GM18907 (cell line): ENCODE results near the gene VMP1.
"Not testable (repeated sequence)": the region's sequence is repeated elsewhere in the genome, so short reads cannot be mapped to it uniquely, and the experiment has no call there.

ENCODE experiments used
- ATAC-seq: cut with Tn5 transposase; IDR thresholded peaks from one replicate; pipeline ENCODE4 v1.9.1; 2021; ENCODE audit warnings: mild to moderate bottlenecking, moderate library complexity; ENCODE audit not compliant: unreplicated experiment

The VMP1 gene

DNA sequence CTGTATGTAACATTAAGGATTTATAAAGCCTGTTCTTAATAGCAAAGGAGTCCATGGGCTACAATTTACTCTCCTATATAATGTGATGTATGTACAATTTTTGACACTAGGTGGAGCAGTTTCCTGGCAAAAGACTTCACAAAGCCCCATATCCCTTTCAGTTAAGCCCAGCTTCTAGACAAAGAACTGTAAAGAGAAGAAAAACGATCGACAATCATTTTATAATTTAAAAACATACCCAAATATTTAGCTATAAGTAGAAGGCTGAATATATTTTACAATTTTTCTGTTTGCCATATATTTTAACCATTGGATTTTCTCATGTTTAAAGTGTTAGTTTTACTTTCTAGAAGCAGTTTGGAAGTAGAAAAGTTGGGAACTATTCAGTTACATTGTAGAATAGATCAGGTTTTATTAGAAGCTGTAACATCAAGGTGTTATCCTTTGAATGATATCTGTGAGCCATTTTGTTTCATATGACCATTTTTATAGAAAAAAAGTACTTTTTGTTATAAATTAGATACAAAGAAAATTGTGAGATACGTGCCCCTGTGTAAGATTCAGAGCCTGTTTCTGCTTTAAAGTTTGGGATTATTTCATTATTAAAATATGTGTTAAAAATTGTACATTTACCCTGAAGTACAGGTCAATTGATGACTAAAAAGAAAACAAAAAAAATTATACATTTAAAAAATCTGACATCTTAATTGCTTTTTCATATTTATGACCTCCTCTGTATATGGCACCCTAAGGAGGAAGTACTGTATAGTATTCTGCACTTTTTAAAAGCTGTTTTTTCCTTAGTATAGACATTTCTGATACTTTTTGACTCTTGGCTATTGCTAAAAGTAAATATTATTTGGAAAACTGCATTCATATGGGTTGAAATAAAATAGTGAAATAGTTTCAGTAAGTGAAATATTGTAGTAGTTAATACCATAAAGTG, 46.3 kb downstream of the VMP1 start:
- ATAC-seq = peak; percentile 52

DNA sequence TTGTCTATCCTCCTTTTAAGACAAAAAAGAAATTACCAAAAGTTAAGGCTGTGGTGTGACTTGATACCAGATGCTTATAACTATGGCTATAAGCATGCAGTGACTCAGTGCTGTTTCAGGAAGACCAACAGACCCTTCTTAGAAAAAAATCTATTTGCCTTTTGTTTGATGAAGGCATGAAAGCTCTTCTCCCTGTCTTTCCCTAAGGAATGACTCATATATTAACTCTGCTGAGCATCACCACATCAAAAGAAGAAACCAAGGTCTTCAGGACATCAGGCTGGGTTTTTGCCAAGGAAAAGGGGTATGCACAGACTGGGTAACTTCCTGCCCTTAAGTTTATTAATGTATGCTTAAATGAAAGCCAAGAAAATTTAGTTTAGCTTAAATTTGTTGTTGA, 47.1 kb downstream of the VMP1 start:
- no peak for ATAC-seq

DNA sequence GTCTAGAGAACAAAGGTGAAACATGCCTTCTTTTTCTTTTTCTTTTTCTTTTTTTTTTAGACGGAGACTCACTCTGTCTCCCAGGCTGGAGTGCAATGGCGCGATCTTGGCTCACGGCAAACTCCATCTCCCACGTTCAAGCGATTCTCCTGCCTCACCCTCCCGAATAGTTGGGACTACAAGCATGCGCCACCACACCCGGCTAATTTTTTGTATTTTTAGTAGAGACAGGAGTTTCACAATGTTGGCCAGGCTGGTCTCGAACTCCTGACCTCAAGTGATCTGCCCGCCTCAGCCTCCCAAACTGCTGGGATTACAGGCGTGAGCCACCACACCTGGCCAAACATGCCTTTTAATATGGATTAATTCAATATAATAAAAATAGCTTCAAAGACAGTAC, 47.6 kb downstream of the VMP1 start:
- ATAC-seq = not testable (repeated sequence)

DNA sequence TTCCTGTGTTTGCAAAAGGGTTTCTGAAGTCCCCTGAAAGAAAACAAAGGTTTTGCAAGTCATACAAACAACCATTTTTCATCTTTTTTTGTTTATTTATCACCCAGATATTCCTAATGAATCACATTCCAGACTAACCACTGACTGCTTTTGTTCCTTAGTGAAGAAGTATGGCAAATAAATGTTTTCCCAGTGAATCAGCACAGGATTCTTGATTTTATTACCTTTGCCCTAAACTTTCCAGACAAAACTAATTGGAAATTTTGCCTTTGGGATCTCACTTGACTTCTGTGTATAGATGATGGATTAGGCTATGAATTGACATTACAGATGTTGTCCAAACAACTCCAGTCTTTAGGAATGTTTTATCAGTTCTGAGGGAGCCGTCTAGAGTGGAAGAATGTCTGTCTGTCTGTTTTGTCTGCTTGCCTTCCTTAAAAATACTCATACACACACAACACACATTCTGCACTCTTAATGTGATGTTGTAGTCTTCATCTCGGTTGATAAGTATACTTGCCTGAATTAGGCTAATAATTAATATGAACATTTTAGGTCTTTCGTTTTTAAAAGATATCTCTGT, 48.9 kb downstream of the VMP1 start:
- no peak for ATAC-seq

DNA sequence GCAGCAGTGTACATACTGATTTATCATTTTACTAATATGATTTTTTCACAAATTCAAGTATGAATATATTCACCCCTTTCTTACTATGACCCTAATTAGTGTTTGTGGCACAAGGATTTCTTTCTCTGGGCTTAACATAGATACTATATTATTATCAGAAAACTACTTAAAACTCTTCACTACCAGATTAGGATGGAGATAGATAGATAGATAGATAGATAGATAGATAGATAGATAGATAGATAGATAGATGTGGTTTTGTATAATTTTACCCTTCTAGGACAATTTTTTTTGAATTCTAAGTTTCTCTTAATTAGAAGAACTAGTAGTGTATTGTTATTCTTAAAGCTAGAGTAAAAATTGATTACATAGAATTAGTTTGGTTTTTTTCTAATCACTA, 49.6 kb downstream of the VMP1 start:
- no peak for ATAC-seq

DNA sequence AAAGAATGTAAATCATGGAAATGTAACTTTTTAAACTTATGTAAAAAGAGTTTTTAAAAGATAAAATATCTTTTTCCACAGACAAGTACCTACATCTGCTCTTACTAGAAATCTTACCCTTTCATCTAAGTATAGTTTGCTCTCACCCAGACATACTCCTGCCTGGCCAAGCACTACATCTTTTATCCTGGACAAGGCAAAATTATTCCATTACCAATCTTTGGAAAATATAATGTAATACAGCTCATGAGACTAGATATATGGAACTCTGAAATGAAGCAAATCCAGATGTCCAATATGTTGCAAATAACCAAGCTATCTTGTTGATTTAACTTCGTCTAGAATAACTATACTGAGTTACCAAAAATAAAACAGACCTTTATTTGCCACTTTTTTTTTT, 50.0 kb downstream of the VMP1 start:
- no peak for ATAC-seq

DNA sequence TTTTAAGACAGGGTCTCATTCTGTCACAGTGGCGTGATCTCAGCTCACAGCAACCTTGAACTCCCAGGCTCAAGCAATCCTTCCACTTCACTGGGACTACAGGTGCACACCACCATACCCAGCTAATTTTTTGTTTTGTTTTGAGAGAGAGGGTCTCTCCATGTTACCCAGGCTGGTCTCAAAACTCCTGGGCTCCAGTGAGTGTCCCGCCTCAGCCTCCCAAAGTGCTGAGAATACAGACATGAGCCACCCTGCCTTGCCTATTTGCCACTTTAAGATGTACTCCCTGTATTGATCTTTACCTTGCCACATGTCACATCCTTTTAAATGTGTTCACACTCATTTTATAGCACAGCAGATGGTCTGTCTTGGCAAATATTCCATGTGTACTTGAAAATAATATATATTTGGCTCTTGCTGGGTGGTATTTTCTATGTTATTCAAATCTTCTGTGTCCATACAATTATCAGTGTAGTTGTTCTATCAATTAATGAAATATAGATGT, 50.5 kb downstream of the VMP1 start:
- ATAC-seq = no peak

DNA sequence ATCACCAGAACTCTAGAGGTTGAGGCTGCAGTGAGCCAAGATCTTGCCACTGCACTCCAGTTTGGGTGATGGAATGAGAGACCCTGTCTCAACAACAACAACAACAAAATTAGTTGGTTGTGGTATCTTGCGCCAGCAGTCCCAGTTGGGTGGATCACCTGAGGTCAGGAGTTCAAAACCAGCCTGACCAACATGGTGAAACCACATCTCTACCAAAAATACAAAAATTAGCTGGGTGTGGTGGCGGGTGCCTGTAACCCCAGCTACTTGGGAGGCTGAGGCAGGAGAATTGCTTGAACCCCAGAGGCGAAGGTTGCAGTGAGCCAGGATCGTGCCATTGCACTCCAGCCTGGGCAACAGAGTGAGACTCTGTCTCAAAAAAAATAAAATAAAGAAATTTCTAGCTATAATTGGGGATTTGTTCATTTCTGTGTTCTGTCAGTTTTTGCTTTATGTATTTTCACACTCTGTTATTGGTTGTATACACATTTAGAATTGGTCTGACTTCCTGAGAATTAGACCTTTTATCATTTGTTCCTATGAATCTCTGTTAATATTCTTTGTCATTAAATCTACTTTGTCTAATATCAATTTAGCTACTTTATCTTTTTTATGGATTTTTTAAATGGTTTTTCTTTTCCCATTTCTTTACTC, 51.7 kb downstream of the VMP1 start:
- ATAC-seq = not testable (repeated sequence)

DNA sequence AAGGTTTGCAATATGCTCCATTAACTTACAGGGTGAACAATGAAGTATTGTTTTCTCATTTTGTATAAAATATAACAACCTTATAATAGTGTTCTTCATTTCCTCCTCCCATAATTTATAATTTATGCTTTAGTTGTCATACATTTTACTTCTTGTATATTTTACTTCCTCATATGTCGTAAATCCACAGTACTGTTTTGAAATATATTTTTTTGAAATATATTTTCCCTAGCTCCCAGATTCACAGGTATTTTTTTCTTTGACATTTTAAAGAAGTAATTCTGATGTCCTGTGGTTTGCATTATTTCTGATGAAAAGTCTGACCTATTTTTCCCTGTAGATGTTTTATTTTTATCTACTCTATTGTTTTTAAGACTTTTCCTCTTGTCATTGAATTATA, 52.7 kb downstream of the VMP1 start:
- ATAC-seq = no peak

DNA sequence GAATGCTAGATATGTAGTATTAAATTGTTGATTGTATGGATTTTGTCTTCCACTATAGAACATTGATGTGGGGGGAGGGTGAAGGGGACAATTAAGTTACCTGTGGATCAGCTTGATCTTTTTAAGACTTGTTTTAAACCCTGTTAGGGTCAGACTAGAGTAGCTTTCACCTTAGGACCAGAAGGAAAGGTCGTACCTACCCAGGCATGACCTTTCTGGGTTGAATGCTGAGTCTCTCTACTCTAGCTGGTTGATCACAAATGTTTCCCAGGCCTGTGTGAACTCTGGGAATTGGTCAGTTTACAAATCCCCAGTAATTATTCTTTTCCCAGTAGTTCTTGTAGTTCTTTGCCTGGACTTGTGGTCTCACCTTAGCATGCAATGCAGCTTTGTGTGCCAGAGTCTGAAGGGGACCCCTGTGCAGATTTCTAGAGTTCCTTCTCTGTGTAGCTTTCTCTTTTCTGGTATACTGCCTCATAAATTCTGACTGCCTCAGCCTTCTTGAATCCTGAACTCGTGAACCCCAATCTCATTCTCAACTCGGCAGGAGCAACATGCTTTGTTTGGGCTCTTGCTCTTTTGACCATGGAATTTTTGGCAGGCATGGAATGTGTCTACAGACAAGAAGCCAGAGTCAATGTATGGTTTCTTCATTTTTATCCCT, 54.1 kb downstream of the VMP1 start:
- no peak for ATAC-seq

DNA sequence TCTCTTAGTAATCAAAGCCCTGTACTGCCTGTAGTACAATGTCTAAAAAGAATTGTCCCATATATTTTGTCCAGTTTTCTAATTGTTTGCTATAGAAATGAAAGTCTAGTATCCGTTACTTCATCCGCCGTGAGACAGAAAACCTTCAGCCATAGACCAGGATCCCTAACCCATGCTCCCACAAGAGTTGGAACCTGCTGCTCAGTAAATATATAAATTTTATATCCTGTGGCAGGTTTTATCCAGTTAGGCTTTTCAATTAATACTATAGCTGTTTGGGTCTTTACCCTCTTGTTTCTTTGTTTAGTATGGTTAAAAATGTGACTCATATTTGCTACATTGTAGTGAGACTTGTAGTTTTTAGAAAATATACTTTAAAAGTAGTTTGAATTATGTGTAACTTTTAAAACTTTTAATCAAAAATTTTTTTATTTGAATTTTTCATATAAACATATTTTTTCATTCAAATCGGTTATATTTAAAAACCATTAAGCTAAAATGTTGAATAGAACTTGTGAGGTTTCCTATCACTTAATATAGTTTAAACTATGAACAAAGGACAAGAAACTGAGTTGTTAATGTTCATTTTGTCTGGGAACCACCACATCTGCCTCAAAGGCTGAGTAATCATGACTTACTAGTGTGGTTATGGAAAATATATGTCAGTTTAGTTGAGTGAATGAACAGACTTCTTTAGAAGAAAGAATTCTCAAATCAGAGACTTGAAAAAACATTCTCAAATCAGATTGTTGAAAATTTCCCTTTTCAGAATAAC, 54.8 kb downstream of the VMP1 start:
- no peak for ATAC-seq

DNA sequence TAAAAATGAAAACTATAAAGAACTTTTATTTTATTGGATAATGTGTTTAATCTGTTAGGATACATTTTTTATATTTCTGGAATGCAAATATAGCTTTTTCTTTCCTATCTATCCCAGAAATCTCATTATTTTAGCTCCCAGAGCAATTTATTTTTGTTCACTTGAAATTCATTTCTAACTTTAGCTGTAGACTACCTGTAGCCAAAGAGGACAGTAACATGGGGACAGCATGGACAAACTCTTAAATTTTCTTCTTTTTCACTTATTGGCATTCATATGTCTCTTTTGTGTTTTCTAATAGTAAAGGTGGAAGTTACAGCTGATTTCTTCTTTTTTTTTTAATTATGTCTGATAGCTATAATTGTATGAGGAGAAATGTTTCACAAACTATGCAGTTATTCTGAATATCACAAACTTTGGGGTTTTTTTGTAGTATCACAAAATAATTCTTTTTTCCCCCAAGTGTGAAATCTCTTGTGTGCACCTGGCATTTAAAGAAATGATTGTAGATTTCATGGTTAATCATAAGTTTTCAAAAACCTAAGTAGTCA, 55.4 kb downstream of the VMP1 start:
- ATAC-seq = no peak

DNA sequence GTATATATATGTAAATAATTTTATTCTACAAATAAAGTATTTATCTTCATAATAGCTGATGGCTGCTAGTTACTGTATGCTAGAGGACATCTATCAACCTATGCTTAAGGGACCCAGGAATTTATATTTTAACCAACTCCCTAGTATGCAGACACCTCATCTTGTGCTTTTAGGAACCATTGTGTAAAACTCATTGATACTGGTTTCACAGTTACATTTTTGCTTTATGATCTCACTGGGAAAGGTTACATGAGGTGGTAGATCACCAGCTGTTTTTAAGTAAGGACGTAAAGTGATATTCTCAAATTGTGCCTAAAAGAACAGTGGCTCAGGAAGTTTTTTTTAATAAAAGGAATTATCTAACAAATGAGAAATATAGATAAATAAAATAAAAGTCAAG, 56.4 kb downstream of the VMP1 start:
- no peak for ATAC-seq

DNA sequence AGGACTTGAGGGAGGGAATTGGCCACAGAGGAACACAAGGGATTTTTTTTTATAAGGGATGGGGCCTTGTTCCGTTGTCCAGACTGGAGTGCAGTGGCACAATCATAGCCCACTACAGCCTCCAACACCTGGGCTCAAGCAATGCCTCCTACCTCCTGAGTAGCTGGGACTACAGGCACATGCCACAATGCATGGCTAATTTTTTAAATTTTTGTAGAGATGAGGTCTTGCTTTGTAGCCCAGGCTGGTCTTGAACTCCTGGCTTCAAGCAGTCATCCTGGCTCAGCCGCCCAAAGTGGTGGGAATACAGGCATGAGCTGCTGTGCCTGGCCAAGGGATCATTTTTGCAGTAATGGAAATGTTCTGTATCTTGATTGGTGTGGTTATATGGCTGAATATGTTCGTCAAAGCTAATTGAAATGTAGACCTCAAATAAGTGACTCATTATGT, 56.9 kb downstream of the VMP1 start:
- ATAC-seq = no peak

DNA sequence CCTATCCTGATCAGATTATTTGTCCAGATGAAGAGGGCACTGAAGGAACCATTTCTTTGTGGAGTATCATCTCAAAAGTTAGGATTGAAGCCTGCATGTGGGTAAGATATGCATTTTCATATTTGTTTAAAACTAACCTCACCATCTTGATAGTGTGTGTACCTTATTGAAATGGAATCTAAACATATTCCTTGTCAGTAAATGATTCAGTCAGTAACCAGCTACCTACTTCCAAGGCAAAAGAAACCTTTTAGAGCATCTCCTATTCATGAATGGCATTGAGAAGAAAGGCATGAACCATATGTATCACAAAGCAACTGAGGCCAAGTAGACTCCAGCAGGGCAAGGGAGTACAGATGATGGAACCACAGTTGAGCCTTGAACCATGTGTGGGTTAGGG, 57.6 kb downstream of the VMP1 start:
- ATAC-seq = no peak

DNA sequence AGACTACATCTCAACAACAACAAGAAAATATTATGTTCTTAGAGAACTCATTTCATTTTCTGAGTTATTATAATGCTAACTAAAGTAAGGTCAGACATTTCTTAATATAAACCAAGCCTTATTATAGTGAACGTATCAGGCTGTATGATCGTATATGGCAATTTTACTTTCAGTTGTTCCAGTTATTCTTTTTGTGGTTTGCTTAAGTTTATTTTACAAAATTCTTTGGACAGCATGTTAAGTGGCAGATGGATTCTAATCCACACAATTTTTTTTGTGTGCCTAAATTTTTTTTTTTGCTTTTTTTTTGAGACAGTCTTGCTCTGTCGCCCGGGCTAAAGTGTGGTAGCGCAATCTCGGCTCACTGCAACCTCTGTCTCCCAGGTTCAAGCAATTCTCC, 59.0 kb downstream of the VMP1 start:
- no peak for ATAC-seq

DNA sequence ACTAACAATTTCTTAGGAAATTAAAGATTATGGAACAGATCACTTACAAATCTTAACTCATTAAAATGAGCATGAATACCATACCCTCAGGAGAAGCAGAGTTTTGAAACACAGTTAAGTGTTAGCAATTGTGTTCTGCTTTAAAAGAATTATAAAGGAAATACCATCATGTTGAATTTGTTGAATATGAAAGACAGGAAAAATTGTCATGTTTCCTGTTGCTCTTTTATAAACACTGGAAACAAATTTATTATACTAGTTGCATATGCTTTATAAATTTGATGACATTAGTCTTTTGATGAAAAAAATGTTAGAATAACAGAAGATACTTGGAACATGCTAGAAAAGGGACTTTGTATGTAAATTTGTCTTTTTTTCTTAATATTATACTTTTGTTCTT, 59.7 kb downstream of the VMP1 start:
- no peak for ATAC-seq

DNA sequence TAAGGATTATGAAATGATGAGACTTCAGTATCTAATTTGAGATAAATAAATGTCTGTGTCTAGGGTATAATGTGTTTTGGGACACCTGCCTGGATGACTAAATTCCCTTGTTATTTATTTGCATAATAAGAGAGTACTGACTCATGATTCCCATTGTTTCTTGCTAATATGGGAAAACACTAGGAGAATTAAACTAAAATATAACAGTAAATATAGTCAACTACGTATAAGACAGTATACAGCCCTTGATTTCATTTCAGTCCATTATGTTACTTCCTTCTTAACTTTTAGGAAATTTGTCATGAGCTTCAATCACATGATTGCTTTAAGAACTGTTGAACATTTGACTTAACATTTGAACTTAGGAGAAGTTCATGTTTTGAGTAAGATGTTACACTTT, 62.4 kb downstream of the VMP1 start:
- ATAC-seq = no peak

DNA sequence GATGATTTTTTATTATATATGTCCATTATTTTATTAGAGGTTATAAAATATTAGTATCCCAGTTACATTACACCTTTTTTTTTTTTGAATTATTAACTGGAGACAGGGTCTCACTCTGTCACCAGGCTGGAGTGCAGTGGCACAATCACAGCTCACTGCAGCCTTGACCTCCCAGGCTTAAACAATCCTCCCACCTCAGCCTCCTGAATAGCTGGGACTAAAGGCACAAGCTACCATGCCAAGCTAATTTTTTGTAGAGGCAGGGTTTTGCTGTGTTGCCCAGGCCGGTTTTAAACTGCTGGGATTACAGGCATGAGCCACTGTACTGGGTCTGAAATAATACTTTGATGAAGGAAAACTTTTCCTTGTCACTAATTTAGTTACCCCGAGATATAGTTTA, 63.6 kb downstream of the VMP1 start:
- ATAC-seq = no peak

DNA sequence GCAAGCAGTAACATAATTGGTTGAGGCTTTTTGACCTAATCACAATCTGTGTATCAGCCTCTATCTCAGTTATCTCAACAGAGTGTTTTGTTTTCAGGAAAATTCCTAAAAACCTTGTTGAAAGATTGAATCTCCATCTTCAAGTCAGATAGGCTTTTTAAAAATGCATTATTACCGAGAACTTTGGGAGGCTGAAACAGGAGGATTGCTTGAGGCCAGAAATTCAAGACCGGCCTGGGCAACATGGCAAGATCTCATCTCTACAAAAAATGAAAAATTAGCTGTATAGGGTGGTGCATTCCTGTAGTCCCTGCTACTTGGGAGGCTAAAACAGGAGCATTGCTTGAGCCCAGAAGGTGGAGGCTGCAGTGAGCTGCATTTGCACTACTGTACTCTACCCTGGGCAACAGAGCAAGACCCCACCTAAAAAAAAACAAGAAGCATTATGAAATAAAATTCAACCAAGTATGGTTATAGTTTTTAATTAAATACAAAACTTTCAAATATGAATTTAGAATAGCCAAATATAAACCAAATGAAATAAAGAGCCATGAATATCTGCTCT, 68.4 kb downstream of the VMP1 start:
- no peak for ATAC-seq
